Muscle of back (tissue), 11 donors: ENCODE measurements around the gene GFRA1. TPM values are rescaled to one million over a fixed set of nuclear protein-coding genes. Genes with fewer than 3 reads are reported as not detected.
"Not testable (repeated sequence)": the region's sequence is repeated elsewhere in the genome, so short reads cannot be mapped to it uniquely, and the experiment has no call there.

Experiments used
- DNase-seq, 3 donors: peaks; one replicate each; pipeline versions ENCODE4 v3.0.0 to v3.0.0-alpha.2; 2013
- polyA plus RNA-seq, 10 donors: library from polyadenylated mRNA; unstranded; fragments of 120-200 nt; gene quantifications; one replicate each; pipeline ENCODE4 v1.2.1, GENCODE V29; 2013; ENCODE audit not compliant: insufficient read length in 10 of 10

The GFRA1 gene
- polyA plus RNA-seq, 10 donors, result 28.0 to 45.7 (median 37.4) TPM

- DNase-seq, result no peak
Observed at GRCh38 chr10:116071453-116072148, 201.4 kb downstream of the GFRA1 start.

DNA sequence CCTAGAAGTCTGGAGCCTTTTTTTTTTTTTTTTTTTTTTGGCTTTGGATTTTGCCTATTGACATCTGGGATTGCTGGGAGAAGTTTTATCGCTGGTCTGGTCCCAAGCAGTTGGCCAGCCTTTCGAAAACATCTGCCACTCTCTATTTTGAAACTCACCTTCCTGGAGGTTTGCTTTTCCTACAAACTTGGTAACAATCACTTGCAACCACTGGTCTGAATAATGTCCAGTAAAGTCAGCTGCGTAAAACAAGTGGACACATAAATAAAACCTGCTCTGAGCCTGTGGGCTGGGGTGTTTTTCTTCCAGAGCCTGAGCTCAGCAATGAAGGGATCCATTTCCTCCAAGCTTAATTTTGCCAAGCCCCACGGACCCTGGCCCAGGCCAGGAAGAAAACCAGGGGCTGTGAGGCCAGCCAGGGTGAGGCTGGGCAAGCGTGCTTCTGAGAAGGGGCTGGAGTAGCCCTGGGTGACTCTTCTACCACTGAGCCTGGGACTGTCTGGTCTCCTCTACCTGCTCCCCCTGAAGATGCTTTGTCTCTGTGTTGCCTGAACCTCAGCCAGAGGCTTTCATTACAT is 202.2 kb downstream of the GFRA1 start:
- no peak for DNase-seq

- DNase-seq, result no peak
Observed at GRCh38 chr10:116069856-116070255, 203.2 kb downstream of the GFRA1 start.

- DNase-seq, result no peak
Observed at GRCh38 chr10:116067825-116068224, 205.2 kb downstream of the GFRA1 start.

DNA sequence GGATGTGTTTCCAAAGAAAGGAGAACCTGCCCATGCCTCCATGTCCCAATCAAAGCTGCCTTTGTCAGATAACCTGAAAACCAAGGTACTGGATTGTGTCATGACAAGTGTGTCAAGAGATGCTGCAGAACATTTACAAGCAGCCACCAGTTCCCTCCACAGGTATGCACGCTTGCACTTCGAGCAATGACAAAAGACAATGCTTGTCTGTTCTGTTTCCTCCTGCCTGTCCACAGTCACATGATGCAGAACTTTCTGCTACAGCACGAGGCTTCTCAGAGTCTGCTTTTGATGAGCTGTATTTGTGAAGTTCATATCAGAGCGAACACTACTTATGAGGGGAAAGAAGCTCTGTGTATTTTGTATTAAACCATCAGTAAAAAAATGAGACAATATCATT is 209.9 kb downstream of the GFRA1 start:
- DNase-seq, result no peak

DNA sequence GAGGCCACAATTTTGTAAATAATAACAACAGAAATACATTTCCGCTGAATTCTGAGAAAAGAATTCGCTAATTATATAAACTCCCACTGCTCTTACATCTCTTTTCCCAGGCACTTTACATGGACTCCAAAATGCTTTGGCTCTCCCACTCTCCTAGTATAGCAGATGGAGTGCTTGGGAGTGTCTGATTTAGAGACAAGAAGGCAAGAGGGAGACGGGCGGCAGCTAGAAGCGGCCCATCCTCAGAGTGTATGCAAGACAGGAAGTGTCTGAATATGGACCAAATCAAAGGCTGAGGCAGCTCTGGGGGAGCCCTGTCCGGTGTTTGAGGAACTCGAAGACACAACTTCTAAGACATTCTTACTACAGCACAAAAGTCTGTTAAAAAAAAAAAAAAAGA is 212.1 kb downstream of the GFRA1 start:
- DNase-seq, result no peak

- DNase-seq, result peak in 1 of 3 donors; percentile 26
Observed at GRCh38 chr10:116059320-116059719, 213.7 kb downstream of the GFRA1 start.

GRCh38 chr10:116056445-116057293 is 216.3 kb downstream of the GFRA1 start:
- DNase-seq, result no peak

DNA sequence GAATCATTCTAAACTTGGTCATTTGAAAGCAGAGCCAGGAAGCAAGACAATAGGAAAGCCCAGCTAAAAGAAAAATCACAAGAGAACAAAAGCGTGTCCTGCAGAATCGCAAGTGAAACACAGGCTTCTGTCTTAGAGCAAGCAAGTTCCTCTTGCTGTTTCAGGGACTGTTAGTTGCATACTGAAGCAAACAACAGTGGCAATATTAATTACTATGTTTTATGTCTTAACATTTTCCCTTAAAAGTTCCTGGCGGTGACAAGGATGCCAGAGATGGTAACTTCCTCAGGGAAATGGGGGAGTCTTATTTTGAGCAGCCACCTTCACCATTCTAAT is 217.1 kb downstream of the GFRA1 start:
- DNase-seq, result no peak

- peak in 2 of 3 donors; percentile 28 to 75 for DNase-seq
Observed at GRCh38 chr10:116055252-116055916, 217.6 kb downstream of the GFRA1 start.

DNA sequence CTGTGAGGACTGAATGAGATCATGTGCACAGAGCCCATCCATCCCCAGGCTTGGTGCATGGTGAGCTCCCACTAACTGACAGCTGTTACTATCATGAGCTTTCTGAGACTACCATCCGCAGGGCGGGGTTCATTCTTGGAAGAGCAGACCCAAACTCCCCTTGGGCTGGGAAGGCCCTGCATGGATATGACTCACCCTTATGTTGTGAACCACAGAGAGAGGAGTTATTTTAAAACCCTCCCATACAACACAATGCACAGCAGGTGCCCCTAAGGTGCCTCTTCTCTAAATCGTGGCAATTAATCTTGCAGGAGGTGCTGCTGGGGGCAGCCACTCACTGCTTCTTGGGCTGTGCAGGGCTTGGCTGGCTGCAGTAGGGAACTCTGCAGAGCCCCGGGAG is 219.1 kb downstream of the GFRA1 start:
- DNase-seq, result peak in 1 of 3 donors; percentile 29

DNA sequence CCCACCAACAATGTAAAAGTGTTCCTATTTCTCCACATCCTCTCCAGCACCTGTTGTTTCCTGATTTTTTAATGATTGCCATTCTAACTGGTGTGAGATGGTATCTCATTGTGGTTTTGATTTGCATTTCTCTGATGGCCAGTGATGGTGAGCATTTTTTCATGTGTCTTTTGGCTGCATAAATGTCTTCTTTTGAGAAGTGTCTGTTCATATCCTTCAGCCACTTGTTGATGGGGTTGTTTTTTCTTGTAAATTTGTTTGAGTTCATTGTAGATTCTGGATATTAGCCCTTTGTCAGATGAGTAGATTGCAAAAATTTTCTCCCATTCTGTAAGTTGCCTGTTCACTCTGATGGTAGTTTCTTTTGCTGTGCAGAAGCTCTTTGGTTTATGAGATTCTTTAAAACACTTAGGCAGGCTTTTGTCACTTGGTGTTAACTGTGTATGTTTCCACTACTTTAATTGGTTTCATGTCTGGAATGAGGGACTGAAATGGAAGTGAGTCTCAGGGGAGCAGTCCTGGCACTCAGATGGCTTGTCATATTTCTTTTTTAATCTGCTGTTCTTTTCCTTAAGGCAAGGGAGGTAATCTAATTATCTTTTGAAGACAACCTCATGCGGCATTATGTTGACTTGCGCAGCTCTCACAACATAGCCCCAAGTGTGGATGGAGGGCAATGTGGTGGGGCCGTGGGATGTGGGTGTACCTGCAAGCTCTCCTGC is 219.8 kb downstream of the GFRA1 start:
- DNase-seq, result not testable (repeated sequence)

- DNase-seq, result not testable (repeated sequence)
Observed at GRCh38 chr10:116052522-116052921, 220.5 kb downstream of the GFRA1 start.

DNA sequence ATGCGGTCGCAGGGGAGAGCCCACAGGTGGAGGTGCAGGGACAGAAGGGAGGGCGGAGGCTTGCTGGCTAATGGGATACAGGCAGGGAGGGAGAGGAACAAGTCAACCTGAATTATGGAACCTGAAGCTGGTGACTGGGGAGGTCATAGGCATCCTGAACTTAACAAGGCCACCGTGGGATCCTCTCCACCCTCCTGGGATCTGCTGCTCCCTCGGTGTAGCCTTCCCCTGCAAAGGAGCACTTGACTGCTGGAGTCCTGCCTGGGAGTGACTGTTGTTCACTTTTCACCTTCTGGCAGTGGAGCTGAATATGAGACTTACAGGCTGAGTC is 223.1 kb downstream of the GFRA1 start:
- DNase-seq, result no peak

DNA sequence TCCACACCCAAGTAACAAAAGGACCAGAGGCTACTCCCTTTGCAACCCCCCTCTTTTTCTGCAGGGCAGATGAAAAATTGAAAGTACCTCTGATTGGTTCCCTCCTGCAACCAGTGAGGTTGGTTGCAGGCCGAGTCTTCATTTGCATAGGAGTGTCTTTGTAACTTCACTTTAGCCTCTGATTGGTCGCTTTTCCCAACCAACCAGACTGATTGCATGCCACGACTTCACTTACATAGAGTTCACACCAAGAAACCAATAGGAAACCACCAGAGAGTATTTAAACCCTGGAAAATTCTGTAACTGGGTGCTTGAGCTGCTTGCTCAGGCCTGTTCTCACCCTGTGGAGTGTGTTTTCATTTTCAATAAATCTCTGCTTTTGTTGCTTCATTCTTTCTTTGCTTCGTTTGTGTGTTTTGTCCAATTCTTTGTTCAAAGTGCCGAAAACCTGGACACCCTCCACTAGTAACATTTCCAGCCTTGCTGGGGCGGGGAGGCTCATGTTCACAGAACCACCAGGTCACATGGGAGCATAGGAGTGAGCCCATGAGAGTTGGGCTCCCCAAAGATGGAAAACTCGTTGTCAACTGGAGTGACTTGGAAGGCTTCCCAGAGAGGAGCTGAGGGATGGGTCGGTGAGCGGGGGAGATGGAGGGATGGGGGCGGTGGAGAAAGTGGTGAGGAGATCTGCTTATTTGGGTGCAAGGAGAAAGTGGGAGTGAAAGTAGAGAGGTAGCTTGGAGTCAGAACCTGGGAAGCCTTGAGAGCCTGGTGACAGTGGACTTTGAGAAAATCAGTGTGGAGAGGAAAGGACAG is 223.6 kb downstream of the GFRA1 start:
- no peak for DNase-seq

GRCh38 chr10:116045366-116046356 is 227.3 kb downstream of the GFRA1 start:
- DNase-seq, result no peak

GRCh38 chr10:116044801-116045248 is 228.2 kb downstream of the GFRA1 start:
- peak in 2 of 3 donors; percentile 51 to 54 for DNase-seq

DNA sequence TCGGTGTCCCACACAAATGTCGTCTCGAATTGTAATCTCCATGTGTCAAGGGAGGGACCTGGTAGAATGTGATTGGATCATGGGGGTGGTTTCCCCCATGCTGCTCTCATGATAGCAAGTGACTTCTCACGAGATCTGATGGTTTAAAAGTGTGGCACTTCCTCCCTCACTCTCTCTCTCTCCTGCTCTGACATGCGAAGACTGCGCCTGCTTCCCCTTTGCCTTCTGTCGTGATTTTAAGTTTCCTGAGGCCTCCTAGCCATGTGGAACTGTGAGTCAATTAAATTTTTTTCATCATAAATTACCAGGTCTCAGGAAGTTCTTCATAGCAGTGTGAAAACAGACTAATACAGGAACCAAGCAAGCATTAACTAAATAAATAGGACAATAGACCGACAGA is 229.1 kb downstream of the GFRA1 start:
- no peak for DNase-seq

- no peak for DNase-seq
Observed at GRCh38 chr10:116043304-116043703, 229.7 kb downstream of the GFRA1 start.

GRCh38 chr10:116041948-116042347 is 231.1 kb downstream of the GFRA1 start:
- DNase-seq, result no peak
